GM19438 (cell line): ENCODE measurements around the gene TMTC2.
"Not testable (repeated sequence)": the region's sequence is repeated elsewhere in the genome, so short reads cannot be mapped to it uniquely, and the experiment has no call there.

Source experiments
- ATAC-seq: cut with Tn5 transposase; IDR thresholded peaks from one replicate; pipeline ENCODE4 v1.9.1; 2021; ENCODE audit warnings: low read depth; ENCODE audit not compliant: unreplicated experiment

Gene TMTC2

GRCh38 chr12:83102499-83102898 is 415.8 kb downstream of the TMTC2 start:
- no peak for ATAC-seq

- ATAC-seq: no peak
Measured at GRCh38 chr12:83106873-83107272, 420.2 kb downstream of the TMTC2 start.

- ATAC-seq: no peak
Measured at GRCh38 chr12:83110424-83110823, 423.7 kb downstream of the TMTC2 start.

GRCh38 chr12:83113945-83114344 is 427.2 kb downstream of the TMTC2 start:
- ATAC-seq: no peak

GRCh38 chr12:83114966-83115365 is 428.3 kb downstream of the TMTC2 start:
- ATAC-seq: no peak

GRCh38 chr12:83117926-83118325 is 431.2 kb downstream of the TMTC2 start:
- not testable (repeated sequence) for ATAC-seq

- no peak for ATAC-seq
Measured at GRCh38 chr12:83121897-83122622, 435.4 kb downstream of the TMTC2 start.

- ATAC-seq: no peak
Measured at GRCh38 chr12:83122623-83122934, 435.9 kb downstream of the TMTC2 start.

- ATAC-seq: no peak
Measured at GRCh38 chr12:83123039-83123438, 436.3 kb downstream of the TMTC2 start.

- no peak for ATAC-seq
Measured at GRCh38 chr12:83128540-83128939, 441.8 kb downstream of the TMTC2 start.

- no peak for ATAC-seq
Measured at GRCh38 chr12:83130178-83130577, 443.5 kb downstream of the TMTC2 start.

GRCh38 chr12:83132360-83132759 is 445.7 kb downstream of the TMTC2 start:
- no peak for ATAC-seq

- no peak for ATAC-seq
Measured at GRCh38 chr12:83136411-83136810, 449.7 kb downstream of the TMTC2 start.

GRCh38 chr12:83140135-83140534 is 453.4 kb downstream of the TMTC2 start:
- ATAC-seq: no peak

GRCh38 chr12:83141460-83141994 is 454.8 kb downstream of the TMTC2 start:
- no peak for ATAC-seq

GRCh38 chr12:83142914-83143313 is 456.2 kb downstream of the TMTC2 start:
- no peak for ATAC-seq

GRCh38 chr12:83143950-83144349 is 457.2 kb downstream of the TMTC2 start:
- ATAC-seq: no peak

- ATAC-seq: no peak
Measured at GRCh38 chr12:83145325-83145840, 458.7 kb downstream of the TMTC2 start.

- ATAC-seq: no peak
Measured at GRCh38 chr12:83147341-83147740, 460.6 kb downstream of the TMTC2 start.

GRCh38 chr12:83149987-83150386 is 463.3 kb downstream of the TMTC2 start:
- no peak for ATAC-seq

GRCh38 chr12:83150465-83151189 is 463.9 kb downstream of the TMTC2 start:
- no peak for ATAC-seq

GRCh38 chr12:83153177-83153576 is 466.5 kb downstream of the TMTC2 start:
- ATAC-seq: no peak
